ENCODE data around the gene PNMA6E.

- TF ChIP-seq POLR2AphosphoS5 (IDR thresholded peaks at IDR 0.05; ENCODE audit: low read depth, low read length) (no peak), POLR2A (IDR thresholded peaks at IDR 0.05; ENCODE audit: low read depth, low read length) (no peak)
These were observed 4.3 kb upstream of the PNMA6E start for GRCh38 chrX:153405426-153405825.
